ENCODE measurements around the gene SMIM41. TPM values are rescaled to one million over a fixed set of nuclear protein-coding genes. Genes with fewer than 3 reads are reported as not detected.

Gene SMIM41
- polyA plus RNA-seq, 2 of the 4 experiments (the other 2 are of a cell fraction): not detected

- CTCF ChIA-PET: interaction anchor here (0.9 to 42.5 kb wide), 19 partner anchors 9 to 823 kb away, joined by 3 to 1730 read pairs (median 4); partner anchors contain the start of genes ATG101, KRT8 and SMIM41
- WGBS (ENCODE audit: missing lambda C conversion rate): 72% methylated on average over 12 of the region's 13 CpGs
- TF ChIP-seq HOXB5 (CRISPR knock-in tag; IDR thresholded peaks at IDR 0.05) (no peak), CHD2 (IDR thresholded peaks at IDR 0.05; ENCODE audit: low read length, partially characterized antibody) (no peak), EP300 (IDR thresholded peaks at IDR 0.05) (no peak), RCOR1 (IDR thresholded peaks at IDR 0.05; ENCODE audit: low read depth, low read length) (no peak), NPAS2 (CRISPR knock-in tag; IDR thresholded peaks at IDR 0.05; ENCODE audit: borderline replicate concordance) (no peak)
- ATAC-seq (no peak; a peak in 1 of 6 replicates), DNase-seq (ENCODE audit: low read depth in 1 of 2, low spot score in 1 of 2) (no peak), FAIRE-seq (no peak)
- H3K27ac ChIP-seq: no peak overlapping the region
- H3K4me2 ChIP-seq: no peak overlapping the region
- H3K4me1 ChIP-seq: peaks cover 2% of the 10 kb centered on the region; the same call in 1 of the 3 replicates
- no peak overlapping the region for H3K4me3 ChIP-seq
- no peaks in the 10 kb centered on the region for H3K9me3 ChIP-seq
- POLR2A ChIA-PET: interaction anchor here (1.8 to 1.9 kb wide), 2 partner anchors 12 to 56 kb away, joined by 5 to 8 read pairs; partner anchors contain the start of gene ATG101
These were observed 2.6 kb downstream of the SMIM41 start for GRCh38 chr12:52082026-52082668.

GRCh38 chr12:52082669-52082987 is 3.1 kb downstream of the SMIM41 start:
- no peak for TF ChIP-seq NPAS2 (CRISPR knock-in tag; IDR thresholded peaks at IDR 0.05; ENCODE audit: borderline replicate concordance)
- TF ChIP-seq BCL3 (IDR thresholded peaks at IDR 0.05): no peak
- no peak for TF ChIP-seq HOXA7 (CRISPR knock-in tag; IDR thresholded peaks at IDR 0.05)
- no peak for TF ChIP-seq REST (IDR thresholded peaks at IDR 0.05)
- no peak for TF ChIP-seq MAFK (IDR thresholded peaks at IDR 0.05; ENCODE audit: partially characterized antibody)
- TF ChIP-seq POLR2AphosphoS2 (conservative IDR thresholded peaks at IDR 0.05; ENCODE audit: low read length): no peak
- no peak for TF ChIP-seq TP53 (CRISPR knock-in tag; IDR thresholded peaks at IDR 0.05)
- TF ChIP-seq KDM1A (IDR thresholded peaks at IDR 0.05; ENCODE audit: low read depth): no peak
- TF ChIP-seq MAZ (IDR thresholded peaks at IDR 0.05; ENCODE audit: borderline replicate concordance, low read depth, low read length): no peak
- TF ChIP-seq HOXB13 (CRISPR knock-in tag; IDR thresholded peaks at IDR 0.05; ENCODE audit: low read depth): no peak
- TF ChIP-seq EHMT2 (IDR thresholded peaks at IDR 0.05; ENCODE audit: low read depth): no peak
- TF ChIP-seq RARB (CRISPR knock-in tag; IDR thresholded peaks at IDR 0.05): no peak
- no peak for TF ChIP-seq TFCP2L1 (CRISPR knock-in tag; IDR thresholded peaks at IDR 0.05)
- peaks cover 2% of the 10 kb centered on the region; the same call in 1 of the 3 replicates for H3K4me1 ChIP-seq
- H3K9me3 ChIP-seq: no peaks in the 10 kb centered on the region
- FAIRE-seq: no peak
- ChIA-PET CTCF (interaction anchor here (0.6 to 42.5 kb wide), 23 partner anchors 9 to 857 kb away, joined by 3 to 1730 read pairs (median 4); partner anchors contain the start of genes ATG101, KRT8 and SMIM41), POLR2A (interaction anchor here (0.5 to 1.9 kb wide), 3 partner anchors 13 to 56 kb away, joined by 3 to 8 read pairs (median 5); partner anchors contain the start of gene ATG101)
- no peak for DNase-seq (ENCODE audit: low read depth in 1 of 2, low spot score in 1 of 2)
- ATAC-seq: peak in 1 of 2 experiments; percentile 13; a peak in 3 of 6 replicates
- no peak overlapping the region for H3K4me2 ChIP-seq
- WGBS (ENCODE audit: missing lambda C conversion rate): 75% methylated on average over 4 of the region's 4 CpGs
- no peak overlapping the region for H3K4me3 ChIP-seq
- H3K27ac ChIP-seq: no peak overlapping the region
